ENCODE measurements around the gene HIVEP3. TPM values are rescaled to one million over a fixed set of nuclear protein-coding genes. Genes with fewer than 3 reads are reported as not detected.

HIVEP3 gene
- total RNA-seq, 1 donor from 2014 or later: 11.0 TPM

DNA sequence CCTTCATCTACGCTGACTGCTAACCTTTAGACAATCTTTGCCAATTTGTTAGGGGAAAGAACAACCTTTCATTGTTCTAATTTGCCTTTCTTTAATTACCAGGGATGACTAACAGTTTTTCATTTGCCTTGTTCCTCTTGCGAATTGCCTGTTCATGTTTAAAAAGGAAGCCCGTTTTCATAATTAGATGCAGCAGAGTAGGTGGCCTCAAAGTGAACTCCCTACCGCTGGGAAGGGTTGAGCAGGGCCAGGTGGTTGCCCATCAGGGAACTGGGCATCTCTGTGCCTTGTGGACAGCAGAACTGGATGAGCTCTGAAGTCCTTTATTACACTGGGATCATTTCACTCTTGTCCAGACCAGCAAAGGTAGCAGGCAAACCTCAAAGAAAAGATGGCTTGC is 59.0 kb downstream of the HIVEP3 start:
- no peak for DNase-seq (ENCODE audit: low spot score)
- intact Hi-C loops (cut with DNase I): no loop called here
- ATAC-seq: no peak

GRCh38 chr1:41856944-41857285 is 61.8 kb downstream of the HIVEP3 start:
- peak; percentile 92 for ATAC-seq
- intact Hi-C loops (cut with DNase I): no loop called here
- no peak for DNase-seq (ENCODE audit: low spot score)

GRCh38 chr1:41856151-41856943 is 62.4 kb downstream of the HIVEP3 start:
- ATAC-seq: peak; percentile 8
- DNase-seq (ENCODE audit: low spot score): no peak
- intact Hi-C loops (cut with DNase I): no loop called here

DNA sequence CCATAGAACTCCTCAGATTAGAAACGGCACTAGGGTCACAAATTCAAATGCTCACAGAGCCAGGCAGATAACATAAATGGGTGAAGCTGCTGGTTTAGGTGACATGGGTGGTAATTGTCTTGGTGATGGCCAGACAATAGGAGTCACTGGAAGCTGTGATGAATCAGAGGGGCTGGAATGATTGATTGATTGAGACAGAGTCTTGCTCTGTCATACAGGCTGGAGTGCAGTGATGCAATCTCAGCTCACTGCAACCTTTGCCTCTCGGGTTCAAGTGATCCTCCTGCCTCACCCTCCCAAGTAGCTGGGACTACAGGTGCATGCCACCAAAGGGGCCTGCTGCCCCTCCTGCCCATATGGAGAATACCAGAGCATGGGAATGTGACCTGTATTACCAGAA is 63.0 kb downstream of the HIVEP3 start:
- no peak for DNase-seq (ENCODE audit: low spot score)

GRCh38 chr1:41853907-41854306 is 64.8 kb downstream of the HIVEP3 start:
- intact Hi-C loops (cut with DNase I): no loop called here
- no peak for DNase-seq (ENCODE audit: low spot score)
- no peak for ATAC-seq

More for the DNA sequence above, 63.0 kb downstream of the HIVEP3 start:
- ATAC-seq: no peak
- intact Hi-C loops (cut with DNase I): no loop called here

DNA sequence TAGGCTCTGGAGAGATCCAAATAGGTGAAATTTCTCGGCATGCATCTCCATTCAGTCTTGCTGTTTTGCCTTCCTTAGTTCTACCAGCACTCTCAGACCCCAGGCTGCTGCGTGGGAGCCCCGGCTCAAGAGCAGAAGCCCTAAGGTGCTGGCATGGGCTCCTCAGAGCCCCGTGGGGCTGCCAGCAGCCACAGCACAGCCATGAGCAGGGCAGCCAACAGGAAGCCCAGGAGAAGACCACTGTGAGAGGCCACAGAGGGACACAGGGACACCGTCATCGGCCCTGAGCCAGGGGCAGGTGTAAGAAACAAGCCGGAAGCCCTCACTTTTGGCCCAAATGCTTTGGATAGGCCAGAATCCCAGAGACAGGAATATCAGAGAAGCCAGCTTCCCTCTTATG is 66.6 kb downstream of the HIVEP3 start:
- DNase-seq (ENCODE audit: low spot score) (no peak), ATAC-seq (no peak)
- intact Hi-C loops (cut with DNase I): no loop called here

DNA sequence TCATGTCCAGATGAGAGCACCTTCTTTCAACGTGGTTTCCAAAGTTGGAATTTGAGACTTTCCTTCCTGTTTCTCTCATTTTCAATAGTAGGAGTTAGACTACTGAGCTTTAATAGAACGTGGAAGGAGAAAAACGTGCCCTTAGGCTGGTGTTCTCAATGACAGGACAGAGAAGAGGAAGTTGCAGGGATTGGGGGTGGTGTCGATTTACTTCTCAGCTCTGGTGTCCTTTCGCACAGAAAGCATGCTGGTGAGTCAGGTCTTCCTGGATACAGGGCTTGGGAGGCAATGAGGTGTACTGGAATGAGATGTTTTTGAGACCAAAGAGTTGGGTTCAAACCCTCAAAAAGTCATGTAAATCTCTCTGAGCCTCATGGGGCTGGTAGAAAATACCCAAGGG is 67.1 kb downstream of the HIVEP3 start:
- ATAC-seq (no peak), DNase-seq (ENCODE audit: low spot score) (no peak)
- intact Hi-C loops (cut with DNase I): no loop called here

GRCh38 chr1:41850029-41850428 is 68.7 kb downstream of the HIVEP3 start:
- DNase-seq (ENCODE audit: low spot score): no peak
- ATAC-seq: no peak
- intact Hi-C loops (cut with DNase I): no loop called here

GRCh38 chr1:41849211-41849759 is 69.4 kb downstream of the HIVEP3 start:
- intact Hi-C loops (cut with DNase I): no loop called here
- DNase-seq (ENCODE audit: low spot score) (no peak), ATAC-seq (no peak)

GRCh38 chr1:41848216-41848952 is 70.3 kb downstream of the HIVEP3 start:
- no peak for ATAC-seq
- intact Hi-C loops (cut with DNase I): no loop called here

GRCh38 chr1:41847733-41848132 is 71.0 kb downstream of the HIVEP3 start:
- no peak for ATAC-seq
- no peak for DNase-seq (ENCODE audit: low spot score)
- intact Hi-C loops (cut with DNase I): no loop called here

More at GRCh38 chr1:41848216-41848952, 70.3 kb downstream of the HIVEP3 start:
- DNase-seq (ENCODE audit: low spot score): no peak

- ATAC-seq (no peak), DNase-seq (ENCODE audit: low spot score) (no peak)
- intact Hi-C loops (cut with DNase I): no loop called here
These were observed 71.9 kb downstream of the HIVEP3 start for GRCh38 chr1:41846625-41847405.

DNA sequence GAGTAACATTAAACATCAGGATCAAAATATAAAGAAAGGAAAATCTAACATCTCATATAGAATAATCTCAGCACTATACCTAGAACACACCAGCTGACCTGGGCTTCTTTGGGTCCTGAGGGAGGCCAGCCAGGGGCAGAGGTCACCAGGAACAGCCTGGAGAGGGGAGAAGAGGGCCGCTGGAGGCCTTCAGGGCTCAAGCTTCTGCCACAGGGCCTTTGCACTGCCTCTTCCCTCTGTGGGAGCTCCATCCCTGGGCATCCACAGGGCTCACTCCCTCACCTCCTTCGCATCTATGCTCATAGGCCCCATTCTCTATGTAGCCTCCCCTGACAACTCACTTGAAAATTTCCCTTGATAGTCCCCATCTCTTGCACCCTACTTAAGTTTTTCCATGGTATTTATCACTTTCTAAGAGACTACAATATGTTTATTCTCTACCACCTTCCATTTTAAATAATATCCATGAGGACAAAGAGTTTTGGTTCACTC is 73.9 kb downstream of the HIVEP3 start:
- ATAC-seq (no peak), DNase-seq (ENCODE audit: low spot score) (no peak)
- intact Hi-C loops (cut with DNase I): no loop called here

GRCh38 chr1:41844255-41844654 is 74.5 kb downstream of the HIVEP3 start:
- intact Hi-C loops (cut with DNase I): no loop called here
- no peak for ATAC-seq
- DNase-seq (ENCODE audit: low spot score): no peak

DNA sequence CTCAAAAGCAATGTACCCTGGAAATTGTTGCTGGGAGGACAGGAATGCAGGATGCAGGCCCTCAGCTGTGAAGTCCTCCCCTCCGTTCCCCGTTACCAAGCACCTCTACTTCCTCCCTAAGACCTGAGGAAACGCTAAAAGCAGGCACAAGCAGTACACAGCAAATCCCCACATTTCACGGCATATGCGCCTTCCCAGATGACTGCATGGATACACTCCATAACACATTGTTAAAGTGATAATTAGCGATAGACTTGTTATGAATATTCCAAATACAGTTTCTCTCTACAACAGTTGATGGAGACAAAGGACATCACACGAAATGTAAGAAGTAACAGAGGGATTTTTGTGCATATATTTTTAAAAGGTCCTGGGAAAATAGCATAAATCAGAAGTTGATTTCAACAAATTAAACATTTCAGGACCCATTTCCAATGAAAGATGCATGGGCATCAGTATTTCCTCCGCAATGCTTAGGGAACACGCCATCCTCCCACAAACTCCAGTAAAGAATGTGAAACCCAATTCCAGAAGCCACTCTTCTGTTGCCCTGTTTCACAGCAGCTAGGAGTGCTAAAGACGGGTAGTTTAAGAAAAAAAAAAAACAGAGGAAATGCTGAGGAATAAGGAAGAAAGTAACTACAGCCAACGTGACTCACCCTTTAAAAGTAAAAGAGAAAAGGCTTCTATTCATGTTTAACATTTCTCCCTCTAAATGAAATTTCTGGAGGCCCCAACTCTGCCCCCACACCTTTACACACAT is 75.5 kb downstream of the HIVEP3 start:
- no peak for DNase-seq (ENCODE audit: low spot score)
- intact Hi-C loops (cut with DNase I): no loop called here
- peak; percentile 49 for ATAC-seq

- DNase-seq (ENCODE audit: low spot score): no peak
- intact Hi-C loops (cut with DNase I): no loop called here
- ATAC-seq: no peak
These were observed 76.4 kb downstream of the HIVEP3 start for GRCh38 chr1:41842326-41842725.

- no peak for ATAC-seq
- DNase-seq (ENCODE audit: low spot score): no peak
- intact Hi-C loops (cut with DNase I): no loop called here
These were observed 78.0 kb downstream of the HIVEP3 start for GRCh38 chr1:41840592-41841246.

DNA sequence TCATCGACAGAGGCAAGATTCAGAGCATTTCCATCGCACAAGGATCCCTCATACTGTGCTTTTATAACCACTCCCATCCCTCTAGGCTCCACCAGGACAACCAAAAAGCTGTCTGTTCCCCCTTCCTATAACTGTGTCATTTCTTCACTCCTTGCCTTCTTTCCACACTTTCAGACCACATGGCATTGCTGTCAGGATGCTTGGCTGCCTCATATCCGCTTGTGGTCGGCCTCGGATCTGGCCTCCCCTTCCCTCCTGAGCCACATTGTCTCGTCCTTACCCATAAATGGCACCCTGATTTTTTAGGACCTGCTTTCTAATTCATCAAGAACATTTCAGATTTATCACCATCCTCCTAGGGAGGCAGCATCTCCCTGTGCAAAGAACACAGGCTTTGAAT is 80.5 kb downstream of the HIVEP3 start:
- DNase-seq (ENCODE audit: low spot score) (no peak), ATAC-seq (no peak)
- intact Hi-C loops (cut with DNase I): no loop called here

All from sciatic nerve (tissue), 2 donors.